HuH-7.5 (cell line): ENCODE measurements around the gene HEXIM2.

Experiments used
- DNase-seq: peaks from one replicate; pipeline ENCODE4 v3.0.0; 2011; ENCODE audit warnings: low spot score

Gene HEXIM2

DNA sequence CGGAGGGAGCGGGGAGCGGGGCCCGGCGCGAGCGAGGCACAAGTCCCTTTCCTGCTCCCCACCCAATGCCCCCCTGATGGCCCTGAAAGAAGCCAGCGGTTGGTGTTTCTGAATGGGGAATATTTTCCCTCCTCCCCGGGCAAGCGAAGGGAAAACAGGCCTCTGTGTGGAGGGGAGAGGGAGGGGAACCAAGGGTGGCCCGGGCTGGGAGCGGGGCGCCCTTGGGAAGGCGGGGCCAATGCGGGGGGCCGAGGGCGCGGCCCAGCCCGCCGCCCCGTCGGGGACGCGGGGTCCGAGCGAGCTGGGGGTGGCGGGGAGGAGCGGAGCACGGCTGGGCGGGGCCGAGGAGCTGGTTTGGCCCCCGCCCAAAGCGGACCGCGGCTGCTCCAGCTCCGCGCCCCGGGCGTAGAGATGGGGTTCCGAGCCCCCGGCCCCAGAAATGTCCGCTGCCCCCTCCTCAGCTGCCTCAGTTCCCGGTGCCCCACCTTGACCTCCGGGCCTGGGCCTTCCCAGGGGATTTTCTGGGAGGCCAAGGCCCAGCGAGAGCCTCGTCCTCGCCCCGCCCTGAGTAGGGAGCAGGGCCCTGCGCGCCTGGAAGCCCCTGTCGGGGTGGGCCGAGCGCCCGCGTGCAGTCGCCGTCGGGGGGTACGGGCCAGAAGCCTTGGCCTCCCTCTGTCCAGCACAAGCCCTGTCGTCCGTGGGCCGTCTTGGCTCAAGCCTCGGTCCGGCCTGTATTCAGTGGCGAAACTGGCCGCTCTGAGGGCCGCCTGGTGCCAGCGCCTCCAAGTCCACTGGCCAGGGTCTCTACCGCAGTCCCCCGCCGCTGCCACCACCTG is 17.3 kb upstream of the HEXIM2 start:
- no peak for DNase-seq

DNA sequence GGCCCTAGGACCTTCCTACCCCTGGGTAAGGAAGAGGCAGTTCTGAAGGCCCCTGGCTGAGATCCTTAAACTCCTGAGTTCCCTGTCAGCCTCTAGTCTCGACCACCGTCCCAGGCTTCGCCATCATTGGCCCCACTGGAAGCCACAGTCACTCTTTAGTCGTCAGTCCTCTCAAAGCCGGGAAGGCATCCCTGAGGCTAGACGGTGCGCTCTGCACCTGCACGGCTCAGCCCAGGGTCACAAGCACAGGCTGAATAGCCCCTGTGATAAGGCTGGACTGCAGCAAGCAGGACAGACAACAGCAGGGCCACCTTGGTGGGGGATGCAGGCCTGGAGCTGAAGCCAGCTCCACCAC is 16.7 kb upstream of the HEXIM2 start:
- no peak for DNase-seq

DNA sequence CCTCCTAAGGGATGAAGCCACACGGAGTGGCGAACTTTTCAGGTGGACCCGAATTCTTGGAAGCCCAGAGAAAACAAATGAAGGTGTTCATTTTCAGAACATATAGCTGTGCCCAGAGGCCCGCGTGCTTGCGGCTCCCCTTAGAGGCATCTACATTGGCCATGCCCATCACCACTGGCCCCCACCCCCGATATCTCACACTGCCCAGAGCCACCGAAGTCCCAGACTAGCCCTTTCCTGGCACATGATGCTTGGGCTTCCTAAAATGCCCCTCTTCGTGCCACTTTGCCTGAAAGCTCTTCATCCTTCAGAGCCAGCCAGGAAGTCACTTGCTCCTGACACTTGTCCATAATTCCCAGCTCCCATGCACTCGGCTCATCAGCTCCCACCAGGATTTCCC is 15.5 kb upstream of the HEXIM2 start:
- DNase-seq: no peak

DNA sequence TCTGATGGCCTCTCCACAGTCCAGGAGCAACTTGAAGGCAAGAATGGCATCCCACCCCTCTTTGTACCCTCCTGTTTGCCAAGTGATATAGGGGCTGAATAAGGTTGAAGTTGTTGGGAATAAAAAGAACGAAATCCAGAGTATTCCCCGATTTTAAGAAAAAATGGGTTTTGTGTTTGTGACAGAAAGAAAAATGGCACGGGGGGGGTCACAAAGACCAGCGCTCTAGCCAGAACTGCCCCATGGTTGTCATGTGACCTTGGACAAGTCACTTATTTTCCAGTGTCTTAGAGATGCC is 15.1 kb upstream of the HEXIM2 start:
- no peak for DNase-seq

DNA sequence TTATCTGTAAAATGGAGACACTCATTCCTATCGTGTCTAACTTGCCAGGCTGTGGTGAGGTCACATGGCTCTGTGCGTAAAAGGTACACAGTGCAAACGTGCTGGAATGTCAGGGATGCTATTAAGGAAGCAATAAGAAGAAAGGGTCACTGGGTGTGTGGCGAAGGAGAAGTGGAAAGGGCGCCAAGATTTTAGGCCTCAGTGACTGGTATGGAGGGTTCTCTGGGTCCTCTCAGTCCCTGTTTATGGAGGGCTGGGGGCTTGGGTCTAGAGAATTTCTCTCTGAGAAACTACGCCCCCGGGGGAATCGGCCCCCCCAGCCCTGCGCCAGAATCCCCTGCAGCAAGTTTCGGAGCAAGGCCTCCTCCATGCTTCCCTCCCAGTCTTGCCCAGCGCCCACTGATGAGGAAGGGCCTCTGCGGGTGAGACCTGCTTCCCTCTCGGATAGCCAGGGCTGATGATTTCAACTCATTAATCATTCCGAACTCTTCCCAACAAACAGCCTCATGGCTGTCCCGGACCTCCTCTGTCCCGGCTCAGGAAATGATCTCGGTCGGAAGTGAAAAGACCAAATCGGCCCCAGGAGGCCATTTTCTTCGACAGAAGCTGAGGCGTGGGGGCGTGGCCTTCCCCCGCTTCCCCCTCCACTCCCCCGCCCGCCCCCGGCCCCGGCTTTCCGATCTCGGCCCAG is 14.6 kb upstream of the HEXIM2 start:
- DNase-seq: peak; percentile 68

DNA sequence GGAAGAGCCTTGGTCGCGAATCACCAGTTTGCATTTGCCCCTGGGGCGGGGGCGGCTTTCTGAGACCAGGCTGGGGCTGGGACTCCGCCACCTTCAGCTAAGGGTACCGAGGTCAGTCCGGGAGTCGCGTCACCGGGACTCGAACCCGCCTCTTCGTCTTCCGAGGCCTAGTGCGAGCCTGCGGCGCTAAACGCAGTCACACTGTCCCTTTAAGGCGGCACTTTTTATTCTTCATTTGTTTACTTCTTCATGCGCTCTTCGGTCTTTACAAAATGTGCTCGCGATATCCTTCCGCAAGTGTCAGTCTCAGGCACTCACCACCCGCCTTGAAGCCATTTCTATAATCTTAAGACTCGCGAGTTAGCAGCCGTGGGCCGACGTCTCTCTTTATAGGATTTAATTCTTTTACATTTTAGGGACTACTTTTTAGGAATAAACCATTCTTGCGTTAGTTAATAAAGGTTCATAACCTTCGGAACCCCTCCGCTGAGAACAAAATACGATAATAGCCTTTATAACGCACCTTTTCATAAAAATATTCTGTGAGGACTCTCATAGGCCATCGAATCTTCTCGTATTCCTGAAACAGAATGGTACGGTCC is 14.0 kb upstream of the HEXIM2 start:
- peak; percentile 68 for DNase-seq

DNA sequence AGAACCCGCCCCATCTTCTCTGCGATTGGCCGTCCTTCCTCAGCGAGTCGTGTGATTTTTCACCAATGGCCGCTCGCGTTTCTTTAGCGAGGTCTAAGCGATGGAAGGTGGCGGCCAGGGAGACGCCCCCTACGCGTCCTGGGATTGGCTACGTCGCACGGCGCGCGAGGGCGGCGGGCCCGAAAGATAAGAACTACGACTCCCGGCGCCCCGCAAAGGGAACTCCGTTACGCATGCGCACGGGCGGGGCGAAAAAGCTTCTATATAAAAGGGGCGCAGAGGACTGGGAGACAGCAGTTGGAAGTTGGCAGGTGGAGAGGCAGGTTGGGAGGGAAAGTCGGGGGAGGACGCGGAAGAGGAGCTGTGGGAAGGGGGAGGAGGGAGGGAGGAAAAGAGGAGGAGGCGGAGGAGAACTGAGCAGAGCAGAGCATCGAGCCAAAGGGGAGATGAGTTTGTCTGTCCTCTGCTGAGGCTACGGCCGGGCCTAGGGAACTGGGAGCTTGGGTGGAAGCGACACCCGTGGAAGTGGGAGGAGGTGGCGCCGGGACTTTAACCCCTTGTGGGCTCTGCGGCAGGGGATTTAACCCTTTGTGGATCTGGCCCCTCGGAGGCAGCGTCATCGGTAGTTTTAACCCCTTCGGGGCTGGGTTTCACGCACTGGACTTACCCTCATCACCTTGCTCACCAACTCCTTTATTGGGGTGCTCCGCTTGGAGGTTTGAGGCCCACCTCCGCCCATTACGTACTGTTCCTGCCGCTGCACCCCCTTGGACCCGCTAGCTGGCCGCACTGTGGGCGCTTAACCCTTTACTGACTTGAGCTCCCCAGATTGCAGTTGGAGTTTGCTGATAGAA is 13.3 kb upstream of the HEXIM2 start, which contains the start of gene HEXIM1:
HEXIM1 (plus strand) TSS at position 293 of the 854 bp plus-strand sequence. CDS start 716 bp downstream, outside the sequence.
- peak; percentile 98 for DNase-seq

DNA sequence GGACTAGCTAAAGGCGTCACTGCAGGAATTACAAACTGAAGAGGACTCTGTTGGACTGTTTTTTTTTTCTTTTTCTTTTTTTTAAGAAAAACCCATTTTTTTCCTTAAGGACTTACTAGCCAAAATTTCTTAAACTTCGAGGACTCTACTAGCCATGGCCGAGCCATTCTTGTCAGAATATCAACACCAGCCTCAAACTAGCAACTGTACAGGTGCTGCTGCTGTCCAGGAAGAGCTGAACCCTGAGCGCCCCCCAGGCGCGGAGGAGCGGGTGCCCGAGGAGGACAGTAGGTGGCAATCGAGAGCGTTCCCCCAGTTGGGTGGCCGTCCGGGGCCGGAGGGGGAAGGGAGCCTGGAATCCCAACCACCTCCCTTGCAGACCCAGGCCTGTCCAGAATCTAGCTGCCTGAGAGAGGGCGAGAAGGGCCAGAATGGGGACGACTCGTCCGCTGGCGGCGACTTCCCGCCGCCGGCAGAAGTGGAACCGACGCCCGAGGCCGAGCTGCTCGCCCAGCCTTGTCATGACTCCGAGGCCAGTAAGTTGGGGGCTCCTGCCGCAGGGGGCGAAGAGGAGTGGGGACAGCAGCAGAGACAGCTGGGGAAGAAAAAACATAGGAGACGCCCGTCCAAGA is 12.5 kb upstream of the HEXIM2 start:
- DNase-seq: peak; percentile 78

DNA sequence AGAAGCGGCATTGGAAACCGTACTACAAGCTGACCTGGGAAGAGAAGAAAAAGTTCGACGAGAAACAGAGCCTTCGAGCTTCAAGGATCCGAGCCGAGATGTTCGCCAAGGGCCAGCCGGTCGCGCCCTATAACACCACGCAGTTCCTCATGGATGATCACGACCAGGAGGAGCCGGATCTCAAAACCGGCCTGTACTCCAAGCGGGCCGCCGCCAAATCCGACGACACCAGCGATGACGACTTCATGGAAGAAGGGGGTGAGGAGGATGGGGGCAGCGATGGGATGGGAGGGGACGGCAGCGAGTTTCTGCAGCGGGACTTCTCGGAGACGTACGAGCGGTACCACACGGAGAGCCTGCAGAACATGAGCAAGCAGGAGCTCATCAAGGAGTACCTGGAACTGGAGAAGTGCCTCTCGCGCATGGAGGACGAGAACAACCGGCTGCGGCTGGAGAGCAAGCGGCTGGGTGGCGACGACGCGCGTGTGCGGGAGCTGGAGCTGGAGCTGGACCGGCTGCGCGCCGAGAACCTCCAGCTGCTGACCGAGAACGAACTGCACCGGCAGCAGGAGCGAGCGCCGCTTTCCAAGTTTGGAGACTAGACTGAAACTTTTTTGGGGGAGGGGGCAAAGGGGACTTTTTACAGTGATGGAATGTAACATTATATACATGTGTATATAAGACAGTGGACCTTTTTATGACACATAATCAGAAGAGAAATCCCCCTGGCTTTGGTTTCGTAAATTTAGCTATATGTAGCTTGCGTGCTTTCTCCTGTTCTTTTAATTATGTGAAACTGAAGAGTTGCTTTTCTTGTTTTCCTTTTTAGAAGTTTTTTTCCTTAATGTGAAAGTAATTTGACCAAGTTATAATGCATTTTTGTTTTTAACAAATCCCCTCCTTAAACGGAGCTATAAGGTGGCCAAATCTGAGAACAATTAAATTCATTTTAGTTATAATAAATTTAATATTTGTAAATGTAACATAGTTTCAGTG is 11.7 kb upstream of the HEXIM2 start:
- DNase-seq: no peak

DNA sequence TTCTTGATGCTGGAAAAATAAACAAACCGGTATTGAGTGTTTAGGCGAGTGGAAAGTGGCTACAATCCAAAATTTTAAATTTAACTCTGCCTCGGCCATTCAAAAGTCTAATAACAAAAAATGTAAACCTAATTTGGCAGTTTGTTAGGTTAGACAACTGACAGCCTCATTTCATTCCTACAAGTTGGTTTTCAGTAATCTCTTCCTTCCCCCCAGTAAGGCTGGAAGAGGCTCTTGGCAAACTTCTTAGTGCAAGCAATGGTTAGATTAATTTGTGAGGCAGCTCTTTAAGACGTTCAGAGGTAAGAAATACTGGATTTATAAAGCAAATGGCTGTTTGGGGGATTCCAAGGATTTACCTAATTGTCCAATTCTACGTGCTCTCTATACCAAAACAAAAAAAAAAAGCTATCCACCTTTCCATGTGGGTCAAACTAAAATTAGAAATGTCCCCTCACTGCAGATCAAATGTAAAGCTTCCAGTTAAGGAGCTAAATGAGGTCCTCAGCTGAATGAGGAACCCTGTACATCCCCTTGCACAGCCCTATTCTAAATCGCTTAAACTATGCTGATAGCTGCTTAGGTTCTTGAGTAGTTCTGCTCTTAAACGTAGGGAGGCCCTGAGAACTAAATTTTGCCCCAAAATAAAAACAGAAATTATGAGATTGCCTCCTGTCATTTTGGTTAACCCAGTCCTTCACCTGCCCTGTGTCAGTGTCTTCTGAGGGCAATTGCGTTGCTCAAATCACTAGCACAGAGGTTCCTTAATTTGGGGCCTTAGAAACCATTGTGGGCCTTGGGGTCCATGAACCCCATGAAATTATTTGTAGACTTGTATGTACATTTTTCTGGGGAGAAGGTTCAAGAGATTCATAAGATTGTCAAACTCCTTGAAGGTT is 10.5 kb upstream of the HEXIM2 start:
- DNase-seq: no peak

DNA sequence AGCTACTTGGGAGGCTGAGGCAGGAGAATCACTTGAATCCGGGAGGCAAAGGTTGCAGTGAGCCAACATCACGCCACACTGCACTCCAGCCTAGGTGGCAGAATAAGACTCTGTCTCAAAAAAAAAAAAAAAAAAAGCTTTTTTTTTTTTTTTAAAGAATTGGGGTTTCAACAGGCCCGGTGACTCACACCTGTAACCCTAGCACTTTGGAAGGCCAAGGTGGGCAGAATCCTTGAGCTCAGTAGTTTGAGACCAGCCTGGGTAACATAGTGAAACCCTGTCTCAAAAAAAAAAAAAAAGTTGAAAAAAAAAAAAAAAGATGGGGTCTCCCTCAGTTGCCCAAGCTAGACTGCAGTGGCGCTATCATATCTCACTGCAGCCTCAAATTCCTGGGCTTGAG is 6.6 kb upstream of the HEXIM2 start:
- no peak for DNase-seq

DNA sequence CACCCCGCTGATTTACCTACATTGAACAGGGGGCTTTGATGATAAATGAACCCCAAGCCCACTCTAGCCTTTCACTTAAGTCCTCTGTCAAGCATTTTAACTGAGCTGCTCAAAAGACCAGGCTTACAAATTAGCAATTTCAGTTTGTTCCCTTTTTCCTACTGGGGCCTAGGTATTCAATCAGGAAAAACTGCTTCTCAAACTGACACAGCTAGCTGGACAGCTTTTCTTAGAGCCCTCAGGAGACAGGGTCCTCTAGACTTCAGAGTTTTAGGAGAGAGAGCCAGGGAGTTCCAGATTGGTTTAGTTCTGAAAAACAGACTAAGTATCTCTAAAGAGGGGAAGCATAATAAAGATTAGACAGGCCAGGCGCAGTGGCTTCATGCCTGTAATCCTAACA is 6.2 kb upstream of the HEXIM2 start:
- DNase-seq: no peak

DNA sequence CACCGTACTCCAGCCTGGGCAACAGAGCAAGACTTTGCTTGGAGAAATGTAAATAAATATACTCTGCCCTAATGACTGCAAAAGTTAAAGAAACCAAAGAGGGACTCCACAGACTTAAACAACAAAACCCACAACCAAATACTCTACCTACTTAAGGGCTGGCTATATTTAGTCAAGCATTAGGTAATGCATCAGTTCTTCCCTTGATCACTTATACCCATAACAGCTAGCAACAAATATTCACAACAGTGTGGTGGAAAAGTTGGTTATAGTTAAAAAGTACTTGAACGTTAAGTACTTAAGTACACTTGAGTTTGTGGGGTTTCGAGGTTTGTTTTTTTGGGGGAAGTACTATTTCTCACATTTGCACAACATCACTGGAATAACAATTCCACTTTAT is 5.4 kb upstream of the HEXIM2 start:
- no peak for DNase-seq

DNA sequence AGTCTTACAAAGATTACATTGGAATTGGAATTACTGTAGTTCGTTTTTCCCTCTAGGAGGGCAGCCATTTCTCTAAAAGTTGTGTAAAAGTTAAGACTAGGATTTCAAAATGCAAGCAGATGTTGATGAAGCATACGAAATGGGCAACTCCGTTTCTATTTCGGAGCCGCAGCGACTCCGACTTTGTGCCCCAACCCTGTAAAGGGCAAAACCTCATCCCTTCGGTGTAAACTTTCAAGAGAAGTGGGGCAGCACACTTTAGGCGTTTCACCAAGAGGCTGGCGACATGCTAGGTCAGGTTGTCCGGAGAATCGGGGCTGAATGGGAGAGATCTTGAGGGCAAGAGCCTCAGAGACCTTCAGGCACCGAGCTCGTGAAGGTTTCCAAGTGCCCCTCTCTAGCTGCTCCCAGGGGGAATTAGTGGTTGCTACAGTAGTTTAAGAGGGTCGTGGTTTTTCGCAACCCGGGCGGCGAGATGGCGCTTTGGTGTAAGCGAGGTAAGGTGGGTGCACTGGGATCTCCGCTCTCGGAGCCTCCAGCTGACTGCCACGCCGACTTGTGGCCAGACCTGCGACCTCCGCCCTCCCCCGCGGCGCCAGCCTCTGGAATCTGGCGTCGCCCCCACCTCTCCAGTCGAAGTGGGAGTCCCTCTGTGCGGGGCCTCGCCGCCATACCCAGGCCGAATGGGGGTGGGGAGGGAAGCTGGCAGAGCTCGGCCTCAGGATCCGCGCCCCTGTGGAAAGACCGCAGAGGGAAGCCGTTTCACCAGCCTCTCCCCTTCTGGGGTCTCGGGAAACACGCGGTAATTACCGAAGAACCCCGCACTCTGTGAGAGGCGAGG is 1.0 kb upstream of the HEXIM2 start:
- no peak for DNase-seq

DNA sequence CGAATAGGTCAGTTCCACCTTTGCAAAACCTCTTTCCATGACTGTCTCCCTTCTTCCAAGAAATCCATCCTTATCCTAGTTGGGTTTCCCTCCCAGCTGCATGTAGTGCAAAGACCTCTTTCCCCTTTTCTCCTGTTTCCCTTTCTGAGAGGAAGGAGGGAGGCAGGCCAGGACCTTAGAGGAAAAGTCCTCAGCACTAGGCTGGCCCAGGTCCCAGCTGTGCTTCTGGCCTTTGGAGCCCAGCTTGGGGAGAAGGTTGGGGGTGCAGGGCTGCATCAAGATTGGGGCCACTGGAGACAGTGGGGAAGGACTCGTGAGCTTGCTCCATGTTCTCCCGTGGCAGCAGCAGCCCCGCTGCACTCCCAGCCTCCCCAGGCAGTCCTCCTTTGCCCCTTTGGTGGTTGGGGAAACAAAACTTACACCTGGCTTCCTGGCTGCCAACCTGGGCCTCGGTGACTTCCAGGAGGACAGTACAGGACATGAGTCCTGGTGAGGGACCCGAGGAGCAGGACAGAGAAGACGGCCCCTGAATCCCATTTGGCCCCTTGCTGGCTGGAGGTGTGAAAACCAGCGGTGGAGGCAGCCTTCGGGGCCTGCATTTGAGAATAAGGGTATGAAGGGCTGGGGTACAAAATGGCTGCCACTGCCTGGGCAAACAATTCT is 481 bp downstream of the HEXIM2 start:
- no peak for DNase-seq

DNA sequence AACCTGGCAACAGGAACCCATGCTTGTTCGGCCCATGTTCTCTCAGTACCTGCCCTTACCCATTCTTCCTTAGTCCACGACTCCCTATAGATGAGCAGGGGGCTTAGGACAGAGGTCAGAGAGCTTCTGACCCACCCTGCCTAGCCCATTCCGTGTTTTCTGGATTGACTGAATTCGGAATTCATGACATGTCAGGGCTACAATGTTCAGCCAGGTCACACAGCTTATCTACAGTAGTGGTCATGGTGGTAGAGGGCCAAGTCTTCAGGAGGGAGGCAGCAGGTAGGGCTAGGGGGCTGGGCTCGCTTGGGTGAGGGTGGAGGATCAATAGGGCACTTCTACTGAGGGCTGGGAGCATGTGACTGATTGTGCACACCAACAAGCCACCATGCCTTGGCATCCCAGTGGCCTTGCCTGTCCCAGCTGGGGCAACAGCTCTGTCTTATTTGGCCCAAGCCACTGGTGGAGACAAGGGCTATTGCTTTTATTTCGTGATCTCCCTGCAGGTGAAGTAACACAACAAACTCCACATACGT is 3.1 kb downstream of the HEXIM2 start:
- DNase-seq: no peak

DNA sequence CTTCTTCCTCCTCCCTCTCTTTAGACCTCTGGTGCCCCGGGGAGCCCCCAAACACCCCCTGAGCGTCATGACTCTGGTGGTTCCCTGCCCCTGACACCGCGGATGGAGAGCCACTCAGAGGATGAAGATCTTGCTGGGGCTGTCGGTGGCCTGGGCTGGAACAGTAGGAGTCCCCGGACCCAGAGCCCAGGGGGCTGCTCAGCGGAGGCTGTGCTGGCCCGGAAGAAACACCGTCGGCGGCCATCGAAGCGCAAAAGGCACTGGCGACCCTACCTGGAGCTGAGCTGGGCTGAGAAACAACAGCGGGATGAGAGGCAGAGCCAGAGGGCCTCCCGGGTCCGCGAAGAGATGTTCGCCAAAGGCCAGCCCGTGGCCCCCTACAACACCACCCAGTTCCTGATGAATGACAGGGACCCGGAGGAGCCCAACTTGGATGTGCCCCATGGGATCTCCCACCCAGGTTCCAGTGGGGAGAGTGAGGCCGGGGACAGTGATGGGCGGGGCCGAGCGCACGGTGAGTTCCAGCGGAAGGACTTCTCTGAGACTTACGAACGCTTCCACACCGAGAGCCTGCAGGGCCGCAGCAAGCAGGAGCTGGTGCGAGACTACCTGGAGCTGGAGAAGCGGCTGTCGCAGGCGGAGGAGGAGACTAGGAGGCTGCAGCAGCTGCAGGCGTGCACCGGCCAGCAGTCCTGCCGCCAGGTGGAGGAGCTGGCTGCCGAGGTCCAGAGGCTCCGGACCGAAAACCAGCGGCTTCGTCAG is 7.5 kb downstream of the HEXIM2 start:
- DNase-seq: no peak
